GM10248 (cell line): ENCODE results near the gene KHDRBS2.

Source experiments
- CTCF ChIA-PET: fragments of 300-600 bp; sonication (Branson Sonifier 250); formaldehyde crosslinking; extraction: SDS; loops from one replicate; lab custom pipeline; 2021; ENCODE audit warnings: antibody characterized with exemption; lab: Yijun Ruan, JAX
- POLR2A ChIA-PET: fragments of 350-650 bp; sonication (Branson Sonifier 250); formaldehyde crosslinking; extraction: SDS; loops from one replicate; lab custom pipeline; 2020; ENCODE audit warnings: antibody characterized with exemption; lab: Yijun Ruan, JAX
- DNase-seq: peaks from one replicate; pipeline ENCODE4 v3.0.0; 2012; ENCODE audit errors: extremely low spot score
- CTCF ChIP-seq: IDR thresholded peaks from 2 replicates; pipeline ENCODE4 v1.5.1; 2012; ENCODE audit warnings: mild to moderate bottlenecking, low read depth; ENCODE audit errors: extremely low read depth, missing control alignments, control extremely low read depth

Gene KHDRBS2

GRCh38 chr6:61679625-61680024 lies 606.4 kb downstream of the KHDRBS2 start:
- no peak for DNase-seq
- TF ChIP-seq CTCF: no peak

GRCh38 chr6:61675734-61676133 lies 610.3 kb downstream of the KHDRBS2 start:
- ChIA-PET CTCF (no interaction called here), POLR2A (no interaction called here)
- TF ChIP-seq CTCF: no peak
- DNase-seq: no peak

More at GRCh38 chr6:61679625-61680024, 606.4 kb downstream of the KHDRBS2 start:
- CTCF ChIA-PET: no interaction called here
- POLR2A ChIA-PET: no interaction called here

GRCh38 chr6:61649845-61650244 lies 636.2 kb downstream of the KHDRBS2 start:
- ChIA-PET POLR2A (no interaction called here), CTCF (no interaction called here)
- no peak for DNase-seq
- no peak for TF ChIP-seq CTCF

- ChIA-PET POLR2A (no interaction called here), CTCF (no interaction called here)
- no peak for TF ChIP-seq CTCF
- DNase-seq: no peak
These were observed 645.6 kb downstream of the KHDRBS2 start for GRCh38 chr6:61640463-61640862.
